HG03460 (cell line): ENCODE results near the gene PPP1R26.
"Not testable (repeated sequence)": the region's sequence is repeated elsewhere in the genome, so short reads cannot be mapped to it uniquely, and the experiment has no call there.

ENCODE experiments used
- ATAC-seq: cut with Tn5 transposase; IDR thresholded peaks from one replicate; pipeline ENCODE4 v1.9.1; 2021; ENCODE audit not compliant: unreplicated experiment

Gene PPP1R26, protein sequence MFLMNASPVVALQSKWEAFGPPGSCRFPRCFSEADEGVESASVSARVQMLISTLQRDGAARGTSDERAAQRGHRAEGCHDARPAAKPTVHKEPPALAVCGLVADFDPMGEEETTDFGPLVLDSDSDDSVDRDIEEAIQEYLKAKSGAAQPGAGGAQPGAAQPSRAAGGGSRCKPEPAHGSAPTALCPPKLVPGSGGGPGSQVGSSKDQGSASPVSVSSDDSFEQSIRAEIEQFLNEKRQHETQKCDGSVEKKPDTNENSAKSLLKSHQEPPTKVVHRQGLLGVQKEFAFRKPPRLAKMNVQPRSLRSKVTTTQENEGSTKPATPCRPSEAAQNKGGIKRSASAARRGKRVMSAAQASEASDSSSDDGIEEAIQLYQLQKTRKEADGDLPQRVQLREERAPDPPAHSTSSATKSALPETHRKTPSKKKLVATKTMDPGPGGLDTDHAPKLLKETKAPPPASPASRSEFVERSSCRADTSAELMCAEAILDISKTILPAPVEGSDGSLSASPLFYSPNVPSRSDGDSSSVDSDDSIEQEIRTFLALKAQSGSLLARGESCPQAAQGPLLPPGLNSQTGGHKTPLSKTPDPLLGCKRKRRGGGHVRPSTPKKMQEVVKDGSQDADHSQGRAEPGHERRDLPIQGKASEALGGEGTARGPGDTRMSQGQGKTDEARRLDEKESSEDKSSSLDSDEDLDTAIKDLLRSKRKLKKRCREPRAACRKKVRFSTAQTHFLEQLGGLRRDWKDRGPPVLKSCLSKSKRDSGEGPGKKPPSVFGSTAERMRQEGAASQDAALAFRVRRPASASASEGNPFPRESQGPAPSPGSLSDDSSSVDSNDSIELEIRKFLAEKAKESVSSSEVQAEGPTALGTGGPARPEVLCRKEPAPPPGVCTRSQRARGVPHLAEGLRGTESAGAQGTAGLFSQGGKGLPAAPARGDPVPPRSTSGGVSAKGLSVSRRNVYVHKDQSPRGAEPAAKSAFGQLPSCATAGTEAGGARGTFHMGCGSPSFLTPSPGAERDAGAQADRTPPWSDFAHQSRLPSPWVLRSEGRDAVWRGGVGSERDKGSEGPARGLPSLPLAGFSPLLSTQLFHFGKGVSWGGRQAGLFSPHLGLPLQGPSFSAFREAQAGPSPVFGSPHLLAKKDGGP (N-terminal part only)

DNA sequence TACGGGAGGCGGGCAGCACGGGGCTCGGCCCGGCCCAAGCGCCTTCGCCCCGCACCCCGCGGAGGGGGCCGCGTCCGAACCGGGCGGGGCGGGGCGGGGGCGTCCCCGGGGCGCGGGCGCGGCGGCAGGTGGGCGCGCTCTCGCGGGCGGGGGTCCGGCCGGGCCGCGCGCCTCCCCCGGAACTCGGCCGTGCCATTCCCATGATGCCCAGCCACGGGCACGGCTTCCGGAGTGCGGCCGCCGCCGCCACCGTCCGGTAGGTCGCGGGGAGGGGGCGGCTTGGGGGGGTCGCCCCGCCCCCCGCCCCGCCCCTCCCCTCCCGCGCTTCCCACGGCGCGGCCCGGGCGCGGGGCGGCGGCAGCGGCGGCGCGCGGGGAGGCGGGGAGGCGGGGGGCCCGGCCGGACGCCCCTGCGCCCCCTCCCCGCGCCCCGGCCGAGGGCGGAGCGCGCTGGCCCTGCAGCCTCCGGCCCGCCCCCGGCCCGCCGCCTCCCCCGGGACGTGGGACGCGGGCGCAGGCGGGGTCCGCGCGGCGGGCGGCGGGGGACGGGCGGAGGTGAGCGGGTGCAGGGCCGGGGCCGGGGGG is at the start of gene PPP1R26:
PPP1R26 (plus strand) TSS at position 314 of the 584 bp plus-strand sequence. CDS start 4,729 bp downstream, outside the sequence.
- no peak for ATAC-seq

- ATAC-seq: no peak
Measured at GRCh38 chr9:135437259-135437658, 42.3 kb upstream of the PPP1R26 start.

DNA sequence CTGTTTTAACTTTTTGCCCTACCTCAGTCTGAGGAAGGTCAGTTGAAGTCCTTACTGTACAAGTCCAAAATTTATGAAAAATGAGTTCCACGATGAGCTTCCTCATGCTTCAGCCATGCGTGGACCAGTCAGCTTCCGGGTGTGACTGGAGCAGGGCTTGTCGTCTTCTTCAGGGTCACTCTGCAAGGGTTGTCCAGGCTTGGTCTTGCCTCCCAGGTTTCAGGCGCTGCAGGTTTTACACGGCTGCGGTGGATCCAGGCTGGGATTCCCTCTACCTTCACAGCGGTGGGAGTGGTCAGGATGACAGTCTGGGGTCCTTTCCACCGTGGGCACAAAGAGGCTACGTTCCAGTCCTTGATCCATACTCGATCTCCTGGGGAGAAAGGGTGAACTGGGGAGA is 41.9 kb upstream of the PPP1R26 start:
- ATAC-seq: not testable (repeated sequence)

- not testable (repeated sequence) for ATAC-seq
Measured at GRCh38 chr9:135438581-135439232, 40.9 kb upstream of the PPP1R26 start.

- ATAC-seq: not testable (repeated sequence)
Measured at GRCh38 chr9:135439514-135439913, 40.1 kb upstream of the PPP1R26 start.

GRCh38 chr9:135439916-135440315 is 39.7 kb upstream of the PPP1R26 start:
- ATAC-seq: no peak

DNA sequence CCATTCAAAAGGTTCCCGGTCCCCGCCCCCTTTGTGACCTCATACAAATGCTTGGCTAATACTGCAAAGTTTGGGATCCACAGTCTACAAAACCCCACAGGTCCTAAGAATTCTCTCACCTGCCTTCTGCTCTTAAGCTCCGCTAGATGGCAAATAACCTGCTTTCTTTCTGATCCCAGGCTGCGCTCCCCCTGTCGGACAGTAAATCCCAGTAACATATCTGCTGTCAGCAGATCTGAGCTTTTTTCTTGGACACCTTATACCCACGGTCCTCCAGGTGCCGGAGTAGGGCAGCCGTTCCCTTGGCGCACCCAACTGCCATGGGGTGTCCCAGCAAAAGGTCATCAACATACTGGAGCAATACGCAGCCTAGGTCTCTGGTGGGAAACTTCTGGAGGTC is 39.0 kb upstream of the PPP1R26 start:
- ATAC-seq: no peak

GRCh38 chr9:135441105-135442071 is 38.2 kb upstream of the PPP1R26 start:
- ATAC-seq: not testable (repeated sequence)

GRCh38 chr9:135442075-135442474 is 37.5 kb upstream of the PPP1R26 start:
- no peak for ATAC-seq

DNA sequence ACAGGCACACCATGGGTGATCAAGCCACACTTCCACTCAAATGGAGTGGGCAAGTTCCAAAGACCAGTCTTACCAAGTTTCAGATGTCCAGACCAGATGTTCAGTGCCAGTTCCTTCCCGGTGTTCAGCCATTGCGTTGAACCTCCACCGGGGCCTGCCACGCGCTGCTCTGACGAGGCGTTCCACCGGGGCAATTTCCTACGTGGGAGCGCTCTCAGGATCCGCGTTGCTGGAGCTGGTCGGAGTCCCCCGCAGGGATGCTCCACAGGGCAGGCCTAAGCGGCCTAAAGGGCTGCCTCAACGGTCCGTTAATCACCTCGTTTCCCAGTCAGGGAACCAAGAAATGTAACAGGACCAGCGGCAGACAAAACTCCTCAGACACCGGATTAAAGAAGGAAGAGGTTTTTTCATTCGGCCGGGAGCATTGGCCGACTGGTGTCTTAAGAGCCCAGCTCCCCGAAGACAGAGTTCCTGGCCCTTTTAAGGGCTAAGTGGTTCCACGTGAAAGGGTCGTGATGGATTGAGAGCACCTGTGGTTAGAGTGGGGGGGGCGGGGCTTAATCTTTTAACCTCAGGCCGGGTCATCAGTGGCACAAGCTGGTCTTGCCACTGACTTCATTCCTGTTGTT is 35.7 kb upstream of the PPP1R26 start:
- ATAC-seq: no peak

- no peak for ATAC-seq
Measured at GRCh38 chr9:135447126-135447525, 32.5 kb upstream of the PPP1R26 start.

DNA sequence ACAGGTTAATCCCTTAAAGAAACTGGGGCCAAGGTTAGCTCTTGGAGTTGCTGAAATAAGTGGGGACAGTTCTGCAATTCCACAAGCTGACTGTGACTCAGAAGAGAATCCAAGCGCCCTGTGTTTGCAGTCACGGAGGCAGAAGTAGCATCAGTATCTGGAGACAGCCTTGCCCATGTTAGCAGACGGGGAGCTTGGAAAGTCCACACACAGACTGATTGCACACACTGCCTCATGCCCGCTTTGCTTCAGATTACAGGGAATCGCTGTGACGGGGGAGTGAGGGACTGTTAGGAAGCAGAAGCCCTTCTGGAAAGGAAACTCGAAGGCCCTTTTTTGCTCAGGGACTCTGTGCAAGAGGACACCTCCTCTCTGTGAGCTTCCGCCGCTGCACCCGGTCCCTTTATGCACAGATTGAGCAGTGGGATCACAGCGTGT is 30.9 kb upstream of the PPP1R26 start:
- ATAC-seq: no peak

DNA sequence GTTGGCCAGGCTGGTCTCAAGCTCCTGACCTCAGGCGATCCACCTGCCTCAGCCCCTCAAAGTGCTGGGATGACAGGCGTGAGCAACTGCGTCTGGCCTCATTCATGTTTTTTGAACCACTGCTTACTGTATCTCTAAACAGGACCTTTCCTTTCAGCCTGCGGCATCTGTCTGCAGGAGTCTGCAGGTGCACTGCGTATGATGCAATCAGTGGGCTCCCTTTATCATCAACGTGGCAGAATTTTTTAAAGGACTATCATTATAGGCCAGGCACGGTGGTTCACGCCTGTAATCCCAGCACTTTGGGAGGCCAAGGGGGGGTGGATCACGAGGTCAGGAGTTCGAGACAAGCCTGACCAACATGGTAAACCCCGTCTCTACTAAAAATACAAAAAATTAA is 30.1 kb upstream of the PPP1R26 start:
- not testable (repeated sequence) for ATAC-seq

DNA sequence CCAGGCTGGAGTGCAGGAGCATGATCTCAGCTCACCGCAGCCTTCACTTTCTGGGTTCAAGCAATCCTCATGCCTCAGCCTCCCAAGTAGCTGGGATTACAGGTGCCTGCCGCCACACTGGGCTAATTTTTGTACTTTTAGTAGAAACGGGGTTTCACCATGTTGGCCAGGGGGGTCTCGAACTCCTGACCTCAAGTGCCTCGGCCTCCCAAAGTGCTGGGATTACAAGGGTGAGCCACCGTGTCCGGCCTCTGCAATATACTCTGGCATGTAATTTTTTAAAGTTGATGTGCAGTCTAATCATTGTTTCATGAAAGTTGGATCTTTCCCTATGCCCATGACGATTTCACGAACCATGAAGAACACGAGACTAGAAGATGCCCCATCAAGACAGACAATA is 28.6 kb upstream of the PPP1R26 start:
- ATAC-seq: no peak

- not testable (repeated sequence) for ATAC-seq
Measured at GRCh38 chr9:135451909-135452308, 27.7 kb upstream of the PPP1R26 start.

GRCh38 chr9:135454737-135455136 is 24.8 kb upstream of the PPP1R26 start:
- ATAC-seq: no peak

DNA sequence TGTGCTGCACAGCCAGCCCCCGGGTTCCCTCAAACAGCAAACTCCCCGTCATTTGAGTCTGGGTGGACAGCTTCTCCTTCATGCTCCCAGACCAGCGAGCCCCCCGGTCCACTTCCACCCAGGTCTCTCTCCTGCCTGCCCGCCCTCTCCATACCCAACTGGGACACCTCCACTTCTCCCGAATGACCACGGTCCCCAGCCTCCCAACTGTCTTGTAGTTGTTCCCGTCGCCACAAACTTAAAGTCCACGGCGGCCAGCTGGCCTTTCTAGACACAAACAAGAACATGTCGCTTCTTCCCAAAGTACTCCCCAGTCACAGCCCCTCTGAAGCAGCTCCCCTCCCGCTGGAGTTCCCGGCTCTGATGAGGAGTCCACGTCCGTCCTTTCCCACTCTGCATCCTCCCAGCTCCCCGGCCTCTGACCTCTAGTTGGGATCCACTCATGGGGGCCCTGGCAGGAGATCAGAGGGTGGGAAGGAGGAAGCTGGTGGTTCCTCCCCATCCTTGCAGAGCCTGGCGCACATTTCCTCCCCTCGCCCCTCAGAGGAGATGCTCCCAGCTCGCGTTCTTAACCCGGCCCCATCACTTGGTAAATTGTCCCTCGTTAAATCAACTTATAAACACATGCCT is 24.1 kb upstream of the PPP1R26 start:
- ATAC-seq: no peak

- no peak for ATAC-seq
Measured at GRCh38 chr9:135456436-135457104, 23.0 kb upstream of the PPP1R26 start.
